Measurements from ENCODE around the gene CHST11.
A peak's percentile ranks its signal among the peaks of the same experiment; 100 is the strongest.
"Not testable (repeated sequence)": the region's sequence is repeated elsewhere in the genome, so short reads cannot be mapped to it uniquely, and the experiment has no call there.

CHST11 gene

DNA sequence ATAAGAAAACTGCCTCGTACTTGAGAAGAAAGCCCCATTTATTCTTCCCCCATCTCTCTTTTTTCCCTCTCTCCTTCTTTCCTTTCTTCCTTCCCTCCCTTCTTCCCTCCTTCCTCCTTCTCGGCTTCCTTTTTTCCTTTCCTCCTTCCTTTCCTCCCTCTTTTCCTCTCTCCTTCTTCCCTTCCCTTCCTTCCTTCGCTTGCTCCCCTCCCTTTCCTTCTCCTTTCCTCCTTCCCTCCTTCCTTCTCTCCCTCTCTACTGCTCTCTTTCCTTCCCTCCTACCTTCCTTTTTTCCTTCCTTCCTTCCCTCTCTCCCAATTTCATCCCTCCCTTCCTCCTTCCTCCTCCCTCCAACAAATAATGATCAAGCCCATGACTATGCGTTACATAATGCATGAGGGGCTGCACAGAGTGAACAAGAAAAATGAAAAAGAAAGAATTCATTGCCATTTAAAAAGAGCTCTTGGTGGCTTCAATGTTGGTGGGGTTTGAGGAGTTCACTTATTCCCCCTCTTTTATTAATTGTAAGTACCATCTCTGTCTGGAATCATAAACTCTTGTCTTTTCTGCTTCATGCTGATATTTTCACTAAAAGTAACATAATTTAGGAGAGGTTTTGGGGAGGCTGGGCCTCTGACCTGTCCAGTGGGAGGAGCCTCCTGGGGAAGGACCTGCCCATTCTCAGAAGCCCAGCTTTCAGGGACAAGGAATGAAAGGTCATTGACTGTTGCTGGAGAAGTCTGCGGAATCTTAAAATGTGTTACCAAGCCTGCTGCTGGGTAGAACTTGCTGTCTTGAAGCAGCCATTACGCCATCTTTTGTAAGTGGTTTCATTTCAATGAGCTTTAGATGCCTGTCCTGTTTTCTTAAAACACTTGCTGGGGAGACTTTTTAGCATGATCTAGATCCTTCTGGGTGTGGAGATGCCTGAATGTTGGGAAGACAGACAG lies 144.3 kb downstream of the CHST11 start:
- ATAC-seq (no peak), DNase-seq (ENCODE audit: low spot score in 2 of 2) (no peak)
- no peaks in the 10 kb centered on the region for H3K9me3 Mint-ChIP-seq
- H3K27ac Mint-ChIP-seq = peak overlapping the region; percentile 85
- no peak overlapping the region for H3K4me3 Mint-ChIP-seq
- peaks cover 13% of the 10 kb centered on the region for H3K36me3 Mint-ChIP-seq
- peaks cover 65% of the 10 kb centered on the region for H3K4me1 Mint-ChIP-seq

DNA sequence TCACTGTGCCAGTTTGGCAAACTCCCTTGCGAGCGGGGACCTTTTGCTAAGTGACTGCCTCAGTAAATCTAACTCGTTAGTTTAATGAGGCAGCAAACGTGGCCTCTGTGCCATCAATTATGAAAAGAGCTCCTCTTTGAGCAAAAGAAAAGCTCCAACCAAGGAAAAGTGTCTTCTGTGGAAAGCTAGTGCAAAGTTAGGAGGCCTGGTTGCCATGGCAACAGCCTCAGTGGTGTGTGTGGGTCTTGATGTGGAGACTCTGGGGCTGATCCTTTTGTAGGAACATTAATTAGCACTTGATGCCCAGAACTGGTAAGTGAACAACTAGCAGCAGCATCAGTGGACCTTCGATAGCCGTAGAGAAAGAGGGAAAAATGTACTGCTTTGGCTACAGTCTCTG lies 145.7 kb downstream of the CHST11 start:
- DNase-seq (ENCODE audit: low spot score in 2 of 2) (no peak), ATAC-seq (no peak)
- Mint-ChIP-seq H3K9me3 (no peaks in the 10 kb centered on the region), H3K4me1 (peaks cover 59% of the 10 kb centered on the region), H3K4me3 (no peak overlapping the region), H3K27ac (peak overlapping the region; percentile 85), H3K36me3 (peaks cover 24% of the 10 kb centered on the region)

DNA sequence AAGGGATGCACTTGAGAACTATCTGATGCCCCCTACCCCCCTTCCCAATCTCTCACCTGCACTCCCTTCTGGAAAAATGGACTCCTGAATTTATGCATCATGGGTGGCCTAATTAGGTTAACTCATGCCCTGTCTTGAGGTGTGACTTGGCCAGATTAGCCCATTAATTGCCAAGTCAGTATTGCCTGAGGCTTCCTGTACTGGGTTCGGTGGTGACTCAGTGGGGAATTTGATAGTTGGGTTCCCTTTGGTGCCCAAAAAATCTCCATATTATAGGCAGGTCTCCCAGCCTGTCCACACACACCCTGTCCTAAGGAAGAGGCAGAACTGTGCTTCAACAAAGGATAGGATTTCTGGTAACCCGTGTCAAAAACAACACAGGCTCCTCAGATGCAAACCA lies 146.1 kb downstream of the CHST11 start:
- H3K4me3 Mint-ChIP-seq = no peak overlapping the region
- no peak for DNase-seq (ENCODE audit: low spot score in 2 of 2)
- peak overlapping the region; percentile 89 for H3K27ac Mint-ChIP-seq

GRCh38 chr12:104603545-104603973 lies 146.8 kb downstream of the CHST11 start:
- Mint-ChIP-seq H3K4me1 (peaks cover 66% of the 10 kb centered on the region), H3K4me3 (peak overlapping the region; percentile 41), H3K9me3 (no peaks in the 10 kb centered on the region), H3K36me3 (peaks cover 27% of the 10 kb centered on the region), H3K27ac (peak overlapping the region; percentile 89)
- DNase-seq (ENCODE audit: low spot score in 2 of 2) (no peak), ATAC-seq (peak; percentile 14)

More for the DNA sequence above, 146.1 kb downstream of the CHST11 start:
- no peaks in the 10 kb centered on the region for H3K9me3 Mint-ChIP-seq
- no peak for ATAC-seq
- peaks cover 27% of the 10 kb centered on the region for H3K36me3 Mint-ChIP-seq
- H3K4me1 Mint-ChIP-seq = peaks cover 62% of the 10 kb centered on the region

GRCh38 chr12:104604070-104604994 lies 147.6 kb downstream of the CHST11 start:
- H3K4me1 Mint-ChIP-seq = peaks cover 74% of the 10 kb centered on the region
- ATAC-seq (peak; percentile 92), DNase-seq (ENCODE audit: low spot score in 2 of 2) (peak; percentile 18 to 64)
- peak overlapping the region; percentile 89 for H3K27ac Mint-ChIP-seq
- H3K36me3 Mint-ChIP-seq = peaks cover 27% of the 10 kb centered on the region
- H3K4me3 Mint-ChIP-seq = peak overlapping the region; percentile 41
- H3K9me3 Mint-ChIP-seq = no peaks in the 10 kb centered on the region

DNA sequence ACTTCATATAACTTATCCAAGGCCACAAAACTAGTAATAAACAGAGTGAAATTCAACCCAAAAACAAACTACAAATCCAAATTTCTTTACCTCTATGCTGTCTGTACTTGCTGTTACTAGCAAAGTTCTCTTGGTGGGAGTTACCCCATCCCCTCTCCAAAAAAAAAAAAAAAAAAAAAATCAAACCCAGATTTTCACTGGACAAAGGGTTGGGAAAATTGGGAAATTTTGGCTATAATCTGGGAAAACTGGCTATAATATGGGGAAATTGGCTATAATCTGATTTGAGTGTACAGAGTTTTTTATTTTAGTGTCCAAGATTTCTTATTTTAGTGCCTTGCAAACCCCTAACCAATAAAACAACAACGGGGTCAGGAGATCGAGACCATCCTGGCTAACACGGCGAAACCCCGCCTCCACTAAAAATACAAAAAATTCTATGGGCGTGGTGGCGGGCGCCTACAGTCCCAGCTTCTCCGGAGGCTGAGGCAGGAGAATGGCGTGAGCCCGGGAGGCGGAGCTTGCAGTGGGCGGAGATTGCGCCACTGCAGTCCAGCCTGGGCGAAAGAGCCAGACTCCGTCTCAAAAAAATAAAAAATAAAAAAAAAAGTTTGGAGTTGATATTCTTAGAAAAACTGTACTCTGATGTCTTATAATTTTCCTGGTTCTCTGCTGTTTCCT lies 148.4 kb downstream of the CHST11 start:
- peaks cover 27% of the 10 kb centered on the region for H3K36me3 Mint-ChIP-seq

DNA sequence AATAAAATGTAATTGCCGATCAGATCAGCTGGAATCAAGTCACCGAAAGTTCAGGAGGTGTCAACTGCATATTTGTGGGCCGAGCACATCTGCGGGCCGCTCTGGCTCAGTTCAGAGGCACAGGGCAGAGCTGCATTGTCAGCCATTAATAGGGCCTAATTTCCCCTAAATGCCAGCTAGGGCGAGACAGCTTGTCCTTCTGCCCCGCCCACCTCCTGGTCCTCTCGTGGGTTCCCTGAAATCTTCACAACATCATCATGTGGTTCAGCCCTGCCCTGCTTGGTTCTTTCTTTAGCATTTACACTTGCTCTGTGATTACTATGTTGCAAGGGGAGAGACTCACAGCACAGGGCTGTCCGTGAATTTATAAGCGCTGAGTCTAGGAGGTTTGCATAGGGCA lies 148.9 kb downstream of the CHST11 start:
- Mint-ChIP-seq H3K36me3 (peaks cover 27% of the 10 kb centered on the region), H3K4me1 (peaks cover 63% of the 10 kb centered on the region), H3K9me3 (no peaks in the 10 kb centered on the region), H3K4me3 (no peak overlapping the region), H3K27ac (no peak overlapping the region)
- ATAC-seq (no peak), DNase-seq (ENCODE audit: low spot score in 2 of 2) (no peak)

More for the DNA sequence above, 148.4 kb downstream of the CHST11 start:
- no peaks in the 10 kb centered on the region for H3K9me3 Mint-ChIP-seq
- peak overlapping the region; percentile 41 for H3K4me3 Mint-ChIP-seq
- peaks cover 69% of the 10 kb centered on the region for H3K4me1 Mint-ChIP-seq
- no peak for DNase-seq (ENCODE audit: low spot score in 2 of 2)
- ATAC-seq = no peak
- H3K27ac Mint-ChIP-seq = peak overlapping the region; percentile 89

- no peak for DNase-seq (ENCODE audit: low spot score in 2 of 2)
- H3K4me3 Mint-ChIP-seq = no peak overlapping the region
- H3K36me3 Mint-ChIP-seq = peaks cover 16% of the 10 kb centered on the region
- no peak for ATAC-seq
- peaks cover 63% of the 10 kb centered on the region for H3K4me1 Mint-ChIP-seq
- H3K27ac Mint-ChIP-seq = peak overlapping the region; percentile 5
- H3K9me3 Mint-ChIP-seq = no peaks in the 10 kb centered on the region
Observed at GRCh38 chr12:104608998-104609397, 152.2 kb downstream of the CHST11 start.

- DNase-seq (ENCODE audit: low spot score in 2 of 2) (no peak), ATAC-seq (no peak)
- Mint-ChIP-seq H3K9me3 (no peaks in the 10 kb centered on the region), H3K4me3 (no peak overlapping the region), H3K4me1 (peaks cover 61% of the 10 kb centered on the region), H3K36me3 (peaks cover 16% of the 10 kb centered on the region), H3K27ac (peak overlapping the region; percentile 5)
Observed at GRCh38 chr12:104609445-104609844, 152.7 kb downstream of the CHST11 start.

DNA sequence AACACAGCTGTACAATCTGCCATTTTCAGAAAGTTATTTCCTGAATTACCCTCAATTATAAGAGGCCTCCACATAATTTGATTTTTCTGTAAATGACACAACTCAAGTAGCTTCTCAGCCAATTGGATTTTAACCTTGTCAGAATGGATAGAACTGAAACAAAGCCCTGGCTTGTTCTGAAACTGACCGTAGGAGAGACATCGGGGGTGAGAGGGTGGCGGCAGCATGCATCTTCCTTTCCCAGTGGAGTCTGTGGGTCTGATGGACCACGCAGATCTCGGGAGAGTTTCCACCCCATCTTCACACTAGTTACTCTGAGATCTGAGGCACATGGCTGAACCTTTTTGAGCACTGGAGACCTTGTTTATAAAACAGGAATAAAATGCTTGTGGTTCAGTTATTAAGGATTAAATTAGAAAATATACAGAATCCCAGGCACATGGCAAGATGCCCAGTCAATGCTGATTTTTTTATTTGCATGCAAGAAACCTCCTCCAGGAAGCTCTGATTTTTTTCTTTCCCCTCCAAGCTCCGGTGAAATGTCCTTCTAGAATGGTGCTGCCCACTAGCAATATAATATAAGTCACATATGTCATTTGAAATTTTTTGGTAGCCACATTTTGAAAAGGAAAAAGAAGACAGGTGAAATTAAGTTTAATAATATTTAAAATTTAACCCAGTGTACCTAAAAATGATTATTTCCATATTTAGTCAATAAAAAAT lies 153.9 kb downstream of the CHST11 start:
- peaks cover 63% of the 10 kb centered on the region for H3K4me1 Mint-ChIP-seq
- DNase-seq (ENCODE audit: low spot score in 2 of 2) (no peak), ATAC-seq (no peak)
- peak overlapping the region; percentile 80 for H3K27ac Mint-ChIP-seq
- H3K36me3 Mint-ChIP-seq = peaks cover 16% of the 10 kb centered on the region
- no peak overlapping the region for H3K4me3 Mint-ChIP-seq
- no peaks in the 10 kb centered on the region for H3K9me3 Mint-ChIP-seq

DNA sequence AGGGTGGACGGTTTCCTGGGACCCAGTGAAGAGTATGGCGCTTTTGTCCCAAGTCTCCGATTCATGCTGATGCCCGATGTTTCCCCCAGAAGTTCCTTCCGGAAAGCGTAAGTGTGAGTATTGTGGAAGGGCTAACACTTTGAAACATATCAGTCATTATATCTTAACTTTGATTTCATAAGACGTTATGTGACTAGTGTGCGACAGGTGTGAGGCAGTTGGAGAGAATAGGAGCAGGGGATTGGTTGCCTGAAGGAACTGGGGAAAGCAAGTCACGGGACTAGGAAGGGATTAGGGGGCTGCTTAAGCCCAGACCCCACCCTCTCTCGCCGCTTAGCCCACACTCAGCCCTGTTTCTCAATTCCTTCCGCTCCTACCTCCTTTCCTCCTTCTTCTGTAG lies 154.9 kb downstream of the CHST11 start:
- no peak for ATAC-seq
- Mint-ChIP-seq H3K9me3 (no peaks in the 10 kb centered on the region), H3K4me1 (peaks cover 63% of the 10 kb centered on the region)

DNA sequence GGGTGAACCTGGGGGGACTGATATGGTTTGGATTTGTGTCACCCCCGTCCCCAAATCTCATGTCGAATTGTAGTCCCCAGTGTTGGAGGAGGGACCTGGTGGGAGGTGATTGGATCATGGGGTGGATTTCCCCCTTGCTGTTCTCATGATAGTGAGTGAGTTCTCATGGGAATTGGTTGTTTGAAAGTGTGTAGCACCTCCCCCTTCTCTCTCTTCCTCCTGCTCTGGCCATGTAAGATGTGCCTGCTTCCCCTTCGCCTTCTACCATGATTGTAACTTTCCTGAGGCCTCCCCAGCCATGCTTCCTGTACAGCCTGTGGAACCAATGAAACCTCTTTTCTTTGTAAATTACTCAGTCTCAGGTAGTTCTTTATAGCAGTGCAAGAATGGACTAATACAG lies 156.6 kb downstream of the CHST11 start:
- not testable (repeated sequence) for DNase-seq (ENCODE audit: low spot score in 2 of 2); H3K9me3 Mint-ChIP-seq; ATAC-seq; H3K27ac Mint-ChIP-seq; H3K36me3 Mint-ChIP-seq; H3K4me3 Mint-ChIP-seq
- peaks cover 53% of the 10 kb centered on the region for H3K4me1 Mint-ChIP-seq

More for the DNA sequence above, 154.9 kb downstream of the CHST11 start:
- peaks cover 7% of the 10 kb centered on the region for H3K36me3 Mint-ChIP-seq
- peak overlapping the region; percentile 80 for H3K27ac Mint-ChIP-seq
- DNase-seq (ENCODE audit: low spot score in 2 of 2) = no peak
- H3K4me3 Mint-ChIP-seq = no peak overlapping the region

GRCh38 chr12:104615048-104615561 lies 158.4 kb downstream of the CHST11 start:
- peaks cover 5% of the 10 kb centered on the region for H3K36me3 Mint-ChIP-seq
- no peak for DNase-seq (ENCODE audit: low spot score in 2 of 2)

GRCh38 chr12:104618691-104619090 lies 161.9 kb downstream of the CHST11 start:
- ATAC-seq (no peak), DNase-seq (ENCODE audit: low spot score in 2 of 2) (no peak)
- peak overlapping the region; percentile 52 for H3K27ac Mint-ChIP-seq
- H3K4me1 Mint-ChIP-seq = peaks cover 29% of the 10 kb centered on the region
- H3K36me3 Mint-ChIP-seq = peaks cover 6% of the 10 kb centered on the region
- no peak overlapping the region for H3K4me3 Mint-ChIP-seq
- no peaks in the 10 kb centered on the region for H3K9me3 Mint-ChIP-seq

More at GRCh38 chr12:104615048-104615561, 158.4 kb downstream of the CHST11 start:
- no peak for ATAC-seq
- Mint-ChIP-seq H3K9me3 (no peaks in the 10 kb centered on the region), H3K27ac (peak overlapping the region; percentile 64), H3K4me1 (peaks cover 41% of the 10 kb centered on the region), H3K4me3 (no peak overlapping the region)
